Adipocyte (in vitro differentiated cells): ENCODE measurements around the gene AHDC1.

Experiments used
- DNase-seq: peaks from one replicate; pipeline ENCODE4 v3.0.0-alpha.2; 2015; ENCODE audit warnings: low read depth
- H3K27me3 ChIP-seq: replicated peaks from 2 replicates; pipeline ENCODE4 v1.7.0; 2013; ENCODE audit warnings: mild to moderate bottlenecking, low read length, moderate library complexity; ENCODE audit not compliant: control insufficient read depth, insufficient read depth
- H3K36me3 ChIP-seq: 2 replicates; pipeline ENCODE4 v1.7.0; 2013; ENCODE audit warnings: low read length, mild to moderate bottlenecking, moderate library complexity; ENCODE audit not compliant: control insufficient read depth, insufficient read depth, severe bottlenecking
- H3K4me1 ChIP-seq: 2 replicates; pipeline ENCODE4 v1.7.0; 2013; ENCODE audit warnings: mild to moderate bottlenecking, low read length, moderate library complexity; ENCODE audit not compliant: control insufficient read depth, insufficient read depth
- H3K4me3 ChIP-seq: 2 replicates; pipeline ENCODE4 v1.7.0; 2013; ENCODE audit warnings: mild to moderate bottlenecking, low read length, moderate library complexity
- H3K9ac ChIP-seq: 2 replicates; pipeline ENCODE4 v1.7.0; 2013; ENCODE audit warnings: mild to moderate bottlenecking, low read length, moderate library complexity
- H3K9me3 ChIP-seq: 2 replicates; pipeline ENCODE4 v1.7.0; 2013; ENCODE audit warnings: mild to moderate bottlenecking, low read length, moderate library complexity; ENCODE audit not compliant: control insufficient read depth

AHDC1 gene

GRCh38 chr1:27517301-27517700, 86.6 kb downstream of the AHDC1 start:
- Histone ChIP-seq H3K27me3 (no peaks in the 10 kb centered on the region), H3K9me3 (no peaks in the 10 kb centered on the region), H3K9ac (no peak overlapping the region), H3K4me1 (peaks cover 19% of the 10 kb centered on the region), H3K36me3 (no peaks in the 10 kb centered on the region), H3K4me3 (no peak overlapping the region)
- no peak for DNase-seq

GRCh38 chr1:27515626-27516025, 88.3 kb downstream of the AHDC1 start:
- no peak for DNase-seq
- no peaks in the 10 kb centered on the region for H3K9me3 ChIP-seq
- no peaks in the 10 kb centered on the region for H3K36me3 ChIP-seq
- H3K27me3 ChIP-seq: no peaks in the 10 kb centered on the region
- no peak overlapping the region for H3K9ac ChIP-seq
- peaks cover 8% of the 10 kb centered on the region for H3K4me1 ChIP-seq
- H3K4me3 ChIP-seq: no peak overlapping the region

- peaks cover 8% of the 10 kb centered on the region for H3K4me1 ChIP-seq
- no peaks in the 10 kb centered on the region for H3K9me3 ChIP-seq
- no peaks in the 10 kb centered on the region for H3K36me3 ChIP-seq
- no peak overlapping the region for H3K4me3 ChIP-seq
- H3K9ac ChIP-seq: no peak overlapping the region
- H3K27me3 ChIP-seq: no peaks in the 10 kb centered on the region
- no peak for DNase-seq
Observed at GRCh38 chr1:27513958-27514357, 90.0 kb downstream of the AHDC1 start.

- Histone ChIP-seq H3K9me3 (no peaks in the 10 kb centered on the region), H3K27me3 (no peaks in the 10 kb centered on the region), H3K4me3 (no peak overlapping the region), H3K9ac (no peak overlapping the region), H3K36me3 (no peaks in the 10 kb centered on the region), H3K4me1 (peaks cover 8% of the 10 kb centered on the region)
- DNase-seq: no peak
Observed at GRCh38 chr1:27513528-27513927, 90.4 kb downstream of the AHDC1 start.

DNA sequence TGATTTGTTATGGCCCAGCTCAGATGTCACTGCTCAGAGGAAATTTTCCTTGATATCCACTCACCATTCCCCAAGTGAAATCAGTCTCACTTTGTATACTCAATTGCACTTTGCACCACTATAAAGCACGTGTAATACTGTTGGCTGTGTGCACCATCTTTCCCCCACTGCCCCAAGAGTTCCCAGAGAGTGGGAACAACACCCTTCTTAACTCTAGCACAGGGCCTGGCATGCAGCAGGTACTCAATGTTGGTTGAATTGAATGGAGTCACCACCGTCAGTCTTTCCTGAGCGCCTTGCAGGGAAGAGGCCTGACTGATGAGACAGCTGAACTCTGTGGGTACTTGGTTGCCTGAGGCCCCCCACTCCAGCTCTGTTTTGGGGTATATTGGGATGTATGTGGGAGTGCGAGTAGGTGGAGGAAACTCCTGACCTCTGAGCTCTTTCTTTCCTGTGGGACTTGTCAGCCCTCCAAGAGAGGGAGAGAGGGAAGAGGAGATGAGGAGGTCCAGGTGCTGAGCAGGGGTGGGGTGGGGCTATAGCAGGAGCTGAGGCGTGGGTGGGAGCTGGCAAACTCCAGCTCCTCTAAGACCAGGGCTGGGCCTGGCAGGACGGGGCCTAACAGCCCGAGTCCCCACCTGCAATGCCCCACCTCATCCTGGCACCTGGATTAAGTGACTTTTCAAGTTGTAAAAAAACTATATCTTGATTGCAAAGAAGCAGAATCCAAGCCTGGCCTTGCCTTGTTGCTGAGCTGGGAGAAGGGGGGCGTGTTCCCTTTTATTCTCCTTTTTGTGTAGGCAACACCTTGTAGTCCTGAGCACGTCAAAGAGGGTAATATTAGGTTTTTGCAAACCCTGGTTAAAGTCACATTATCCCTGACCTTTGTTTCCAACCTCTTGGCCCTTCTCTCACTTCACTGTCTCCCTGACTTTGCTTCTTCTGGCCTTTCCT, 94.5 kb downstream of the AHDC1 start:
- Histone ChIP-seq H3K9ac (no peak overlapping the region), H3K36me3 (no peaks in the 10 kb centered on the region), H3K27me3 (no peaks in the 10 kb centered on the region), H3K9me3 (no peaks in the 10 kb centered on the region), H3K4me3 (no peak overlapping the region), H3K4me1 (peaks cover 17% of the 10 kb centered on the region)
- no peak for DNase-seq

- Histone ChIP-seq H3K4me1 (peaks cover 24% of the 10 kb centered on the region), H3K9ac (no peak overlapping the region), H3K4me3 (no peak overlapping the region), H3K36me3 (no peaks in the 10 kb centered on the region), H3K9me3 (no peaks in the 10 kb centered on the region), H3K27me3 (no peaks in the 10 kb centered on the region)
- DNase-seq: no peak
Observed at GRCh38 chr1:27507960-27508665, 95.8 kb downstream of the AHDC1 start.

- no peaks in the 10 kb centered on the region for H3K36me3 ChIP-seq
- no peaks in the 10 kb centered on the region for H3K27me3 ChIP-seq
- no peak overlapping the region for H3K4me3 ChIP-seq
- no peak overlapping the region for H3K9ac ChIP-seq
- H3K4me1 ChIP-seq: peaks cover 26% of the 10 kb centered on the region
- H3K9me3 ChIP-seq: no peaks in the 10 kb centered on the region
- DNase-seq: no peak
Observed at GRCh38 chr1:27506703-27507102, 97.2 kb downstream of the AHDC1 start.

DNA sequence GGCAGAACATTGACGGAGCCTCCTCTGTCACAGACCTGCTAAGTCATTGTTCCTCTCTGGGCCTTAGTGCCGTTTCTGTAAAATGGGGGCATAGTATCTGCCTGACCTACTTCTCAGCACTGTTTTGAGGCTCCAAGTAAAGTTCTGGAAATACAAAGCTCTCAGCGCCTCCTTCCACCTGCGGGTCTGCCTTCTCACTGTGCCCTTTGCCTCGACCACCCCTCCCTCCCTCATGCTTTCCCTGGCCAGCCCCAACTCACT, 98.6 kb downstream of the AHDC1 start:
- no peaks in the 10 kb centered on the region for H3K9me3 ChIP-seq

DNA sequence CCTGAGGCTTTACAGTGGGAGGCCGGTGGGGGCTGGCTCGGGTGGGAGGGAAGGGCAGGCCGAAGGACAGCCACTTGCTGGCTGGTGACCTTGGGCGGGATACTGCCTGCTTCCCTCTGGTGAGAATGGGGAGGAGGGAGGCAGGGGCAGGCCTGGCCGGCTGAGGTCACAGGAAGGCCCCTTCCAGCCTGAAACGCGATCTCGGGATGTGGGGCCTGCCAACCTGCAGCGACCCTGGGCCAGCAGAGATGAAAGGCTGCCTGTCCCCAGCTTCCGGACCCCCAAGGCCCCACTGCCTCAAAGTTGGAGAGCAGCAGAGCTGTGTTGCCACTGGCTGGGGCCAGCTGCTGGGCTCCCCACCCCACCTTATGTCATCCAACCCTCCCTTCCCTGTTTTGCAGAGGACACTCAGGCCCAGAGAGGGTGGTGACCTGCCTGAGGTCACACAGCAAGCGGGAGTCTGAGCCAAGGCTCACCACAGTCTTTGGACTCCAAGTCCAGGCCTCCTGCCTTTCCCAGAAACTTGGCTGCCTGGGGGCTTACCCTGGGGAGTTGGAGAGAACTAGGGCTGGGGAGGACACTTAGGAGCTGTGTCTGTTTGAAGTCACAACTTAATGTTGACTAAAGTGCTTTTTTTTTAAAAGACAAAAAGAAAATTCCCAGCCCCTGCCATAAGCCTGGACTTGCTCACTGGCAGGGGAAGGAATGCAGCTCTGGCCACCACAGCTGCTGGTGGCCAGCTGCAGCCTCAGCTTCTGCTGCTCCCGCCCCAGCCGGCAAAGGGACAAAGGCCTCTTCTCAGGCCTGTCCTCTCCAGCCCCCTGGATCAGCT, 99.1 kb downstream of the AHDC1 start:
- Histone ChIP-seq H3K4me1 (peaks cover 26% of the 10 kb centered on the region), H3K27me3 (no peaks in the 10 kb centered on the region), H3K9ac (peak overlapping the region; percentile 95), H3K9me3 (no peaks in the 10 kb centered on the region), H3K4me3 (no peak overlapping the region), H3K36me3 (no peaks in the 10 kb centered on the region)
- DNase-seq: peak; percentile 77

More for the DNA sequence above, 98.6 kb downstream of the AHDC1 start:
- Histone ChIP-seq H3K9ac (peak overlapping the region; percentile 78), H3K4me3 (no peak overlapping the region), H3K4me1 (peaks cover 26% of the 10 kb centered on the region), H3K27me3 (no peaks in the 10 kb centered on the region), H3K36me3 (no peaks in the 10 kb centered on the region)
- DNase-seq: no peak

- H3K9ac ChIP-seq: peak overlapping the region; percentile 95
- H3K27me3 ChIP-seq: no peaks in the 10 kb centered on the region
- H3K4me1 ChIP-seq: peaks cover 26% of the 10 kb centered on the region
- peak overlapping the region; percentile 69 for H3K4me3 ChIP-seq
- no peak for DNase-seq
- H3K9me3 ChIP-seq: no peaks in the 10 kb centered on the region
- H3K36me3 ChIP-seq: no peaks in the 10 kb centered on the region
Observed at GRCh38 chr1:27503844-27504587, 99.9 kb downstream of the AHDC1 start.
